GM23248 (cell line): ENCODE measurements around the gene RPS26. TPM values are rescaled to one million over a fixed set of nuclear protein-coding genes. Genes with fewer than 3 reads are reported as not detected.
A peak's percentile ranks its signal among the peaks of the same experiment; 100 is the strongest.
"Not testable (repeated sequence)": the region's sequence is repeated elsewhere in the genome, so short reads cannot be mapped to it uniquely, and the experiment has no call there.

ENCODE experiments used
- DNase-seq: peaks from one replicate; pipeline ENCODE4 v3.0.0-alpha.2; 2015
- H2AFZ ChIP-seq: fragments of 200-600 bp; sonication (generic); 2 replicates; pipeline ENCODE4 v1.6.1; 2016; ENCODE audit warnings: antibody characterized with exemption
- H3F3A ChIP-seq: fragments of 200-600 bp; sonication (generic); 2 replicates; pipeline ENCODE4 v1.6.1; 2016; ENCODE audit warnings: mild to moderate bottlenecking, antibody characterized with exemption, mixed run types; ENCODE audit not compliant: insufficient read depth
- H3K27ac ChIP-seq: fragments of 200-600 bp; sonication (generic); 2 replicates; pipeline ENCODE4 v1.5.1; 2016; ENCODE audit warnings: mild to moderate bottlenecking
- H3K27me3 ChIP-seq: fragments of 200-600 bp; sonication (generic); replicated peaks from 2 replicates; pipeline ENCODE4 v1.6.1; 2016; ENCODE audit warnings: mild to moderate bottlenecking; ENCODE audit not compliant: insufficient read depth
- H3K36me3 ChIP-seq: fragments of 200-600 bp; sonication (generic); 2 replicates; pipeline ENCODE4 v1.6.1; 2016; ENCODE audit warnings: low read depth, mild to moderate bottlenecking
- H3K4me1 ChIP-seq: fragments of 200-600 bp; sonication (generic); 2 replicates; pipeline ENCODE4 v1.6.1; 2016; ENCODE audit warnings: mild to moderate bottlenecking; ENCODE audit not compliant: insufficient read depth
- H3K4me2 ChIP-seq: fragments of 200-600 bp; sonication (generic); one replicate; pipeline ENCODE4 v1.6.1; 2016; ENCODE audit warnings: mild to moderate bottlenecking; ENCODE audit not compliant: unreplicated experiment
- H3K4me3 ChIP-seq: fragments of 200-600 bp; sonication (generic); 2 replicates; pipeline ENCODE4 v1.5.1; 2016; ENCODE audit warnings: mild to moderate bottlenecking
- H3K79me2 ChIP-seq: fragments of 200-600 bp; sonication (generic); 2 replicates; pipeline ENCODE4 v1.6.1; 2016; ENCODE audit warnings: mild to moderate bottlenecking; ENCODE audit not compliant: insufficient read depth
- H3K9ac ChIP-seq: fragments of 200-600 bp; sonication (generic); 2 replicates; pipeline ENCODE4 v1.6.1; 2016; ENCODE audit warnings: mild to moderate bottlenecking
- H3K9me2 ChIP-seq: fragments of 200-600 bp; sonication (generic); 2 replicates; pipeline ENCODE4 v1.6.1; 2016; ENCODE audit warnings: mixed run types, mild to moderate bottlenecking, moderate library complexity; ENCODE audit not compliant: insufficient read depth
- H3K9me3 ChIP-seq: fragments of 200-600 bp; sonication (generic); one replicate; pipeline ENCODE4 v1.6.1; 2017; ENCODE audit warnings: low read depth
- H4K20me1 ChIP-seq: fragments of 200-600 bp; sonication (generic); 2 replicates; pipeline ENCODE4 v1.6.0; 2016; ENCODE audit not compliant: insufficient read depth
- EZH2 ChIP-seq: fragments of 200-600 bp; sonication (generic); IDR thresholded peaks from 2 replicates; pipeline ENCODE4 v1.6.1; 2018; ENCODE audit warnings: antibody characterized with exemption, mild to moderate bottlenecking; ENCODE audit not compliant: insufficient read depth, poor library complexity, severe bottlenecking
- EZH2phosphoT487 ChIP-seq: fragments of 200-600 bp; sonication (generic); IDR thresholded peaks from 2 replicates; pipeline ENCODE4 v1.6.1; 2018; ENCODE audit warnings: antibody characterized with exemption, moderate library complexity, mild to moderate bottlenecking, low read depth; ENCODE audit not compliant: insufficient read depth
- WGBS, 2 experiments: methylation state at CpG; one replicate each; pipeline ENCODE4 v1.1.6; 2015 to 2017; ENCODE audit warnings: low lambda C conversion rate in 2 of 2, low coverage in 1 of 2; ENCODE audit errors: missing lambda C conversion rate in 2 of 2; 5-methylcytosine and 5-hydroxymethylcytosine counted together
- in situ Hi-C: fragments of 300-500 bp; cut with MboI; formaldehyde crosslinking; loops from 2 replicates; pipeline ENCODE4 v1.15.0; 2020
- polyA plus RNA-seq: library from polyadenylated mRNA; unstranded; fragments of >200 nt; fragmentation: Nextera tagmentation; extraction: Ambion mirVana; gene quantifications from 2 replicates; pipeline ENCODE4 v1.2.1, GENCODE V29; 2016
- total RNA-seq: library from RNA; depleted of rRNA; stranded (reverse); fragments of >200 nt; shearing (Covaris generic); gene quantifications from 2 replicates; pipeline ENCODE4 v1.2.3, GENCODE V29; 2014

RPS26 gene
- total and polyA plus RNA-seq, 2 experiments from 2014 or later = 271 to 1,155 TPM

DNA sequence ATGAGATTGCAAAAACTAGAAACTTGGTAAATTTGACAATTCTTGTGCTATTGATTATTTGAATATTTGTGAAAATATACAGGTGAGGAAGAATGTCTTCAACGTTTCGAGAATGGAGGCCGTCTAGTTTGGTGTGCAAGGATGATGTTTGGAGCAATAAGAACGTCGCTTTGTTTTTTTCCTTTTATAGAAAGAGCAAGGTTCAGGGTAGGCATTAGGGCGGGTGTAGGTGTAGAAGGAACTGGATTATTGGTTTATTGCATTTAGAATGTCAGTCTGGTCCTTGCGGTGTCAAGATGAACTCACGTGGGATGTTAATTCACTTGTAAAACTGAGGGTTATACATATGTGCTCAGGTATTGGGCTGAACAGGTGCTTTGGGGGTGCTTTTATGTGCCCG lies 1.1 kb downstream of the RPS26 start:
- in situ Hi-C loops = no loop called here
- peaks cover 5% of the 10 kb centered on the region; the same call in 1 of the 2 replicates for H4K20me1 ChIP-seq
- 63 to 64% methylated on average over 9 of the region's 9 CpGs for WGBS, 2 experiments

DNA sequence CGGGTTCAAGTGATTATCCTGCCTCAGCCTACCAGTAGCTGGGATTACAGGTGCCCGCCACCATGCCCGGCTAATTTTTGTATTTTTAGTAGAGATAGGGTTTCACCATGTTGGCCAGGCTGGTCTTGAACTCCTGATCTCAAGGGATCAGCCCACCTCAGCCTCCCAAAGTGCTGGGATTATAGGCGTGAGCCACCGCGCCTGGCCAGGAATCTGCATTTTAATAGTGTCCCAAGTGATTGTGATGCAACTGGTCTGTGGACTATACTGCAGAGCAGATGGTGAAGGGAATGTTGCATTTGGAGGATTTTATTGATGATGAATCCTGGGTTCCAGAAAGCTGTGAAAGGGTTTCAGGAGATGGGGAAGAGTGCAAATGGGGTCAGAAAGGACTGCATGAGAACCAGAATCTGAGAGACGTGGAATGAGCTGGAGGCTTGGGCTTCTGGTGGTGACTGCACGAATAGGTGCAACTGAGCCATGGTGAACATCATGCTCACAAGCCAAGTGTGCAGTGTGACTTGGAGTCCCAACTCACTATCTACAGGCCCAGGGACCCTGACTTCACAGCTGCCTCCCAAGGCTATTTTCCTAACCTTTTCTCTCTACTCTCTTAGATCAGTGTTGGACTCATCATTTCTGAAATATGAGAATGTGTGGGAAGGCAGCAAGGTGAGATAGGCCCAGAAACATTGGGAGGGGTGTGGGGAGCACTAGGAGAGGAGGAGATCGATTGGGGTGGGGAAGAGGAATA lies 4.5 kb downstream of the RPS26 start:
- TF ChIP-seq EZH2 = no peak
- TF ChIP-seq EZH2phosphoT487 = no peak
- H3K27ac ChIP-seq = peak overlapping the region; percentile 63

More for the DNA sequence above, 1.1 kb downstream of the RPS26 start:
- TF ChIP-seq EZH2phosphoT487 (no peak), EZH2 (no peak)
- Histone ChIP-seq H2AFZ (no peak overlapping the region), H3K9ac (peak overlapping the region; percentile 95), H3K9me3 (no peaks in the 10 kb centered on the region), H3K4me1 (peaks cover 24% of the 10 kb centered on the region), H3F3A (peaks cover 51% of the 10 kb centered on the region), H3K4me2 (peak overlapping the region; percentile 98), H3K36me3 (peaks cover 29% of the 10 kb centered on the region), H3K27me3 (no peaks in the 10 kb centered on the region), H3K4me3 (peak overlapping the region; percentile 94), H3K79me2 (peaks cover 34% of the 10 kb centered on the region), H3K27ac (peak overlapping the region; percentile 86), H3K9me2 (no peaks in the 10 kb centered on the region)
- no peak for DNase-seq

GRCh38 chr12:56053407-56053893 lies 11.7 kb downstream of the RPS26 start:
- Histone ChIP-seq H4K20me1 (no peaks in the 10 kb centered on the region), H3F3A (peaks cover 4% of the 10 kb centered on the region; the same call in 1 of the 2 replicates), H3K27me3 (no peaks in the 10 kb centered on the region), H2AFZ (no peak overlapping the region), H3K4me1 (peaks cover 7% of the 10 kb centered on the region), H3K9ac (no peak overlapping the region), H3K36me3 (no peaks in the 10 kb centered on the region), H3K79me2 (no peaks in the 10 kb centered on the region), H3K27ac (no peak overlapping the region), H3K4me3 (no peak overlapping the region), H3K9me2 (no peaks in the 10 kb centered on the region), H3K4me2 (no peak overlapping the region), H3K9me3 (no peaks in the 10 kb centered on the region)
- TF ChIP-seq EZH2phosphoT487 (no peak), EZH2 (no peak)
- in situ Hi-C loops = no loop called here
- no peak for DNase-seq
- 83 to 88% methylated on average over 6 of the region's 6 CpGs for WGBS, 2 experiments

More for the DNA sequence above, 4.5 kb downstream of the RPS26 start:
- peaks cover 5% of the 10 kb centered on the region; the same call in 1 of the 2 replicates for H4K20me1 ChIP-seq
- no peaks in the 10 kb centered on the region for H3K27me3 ChIP-seq
- H3K9me3 ChIP-seq = no peaks in the 10 kb centered on the region
- peaks cover 19% of the 10 kb centered on the region for H3K4me1 ChIP-seq
- 84 to 86% methylated on average over 9 of the region's 9 CpGs for WGBS, 2 experiments
- in situ Hi-C loops = no loop called here
- DNase-seq = peak; percentile 15
- H3K9me2 ChIP-seq = no peaks in the 10 kb centered on the region
- H3K36me3 ChIP-seq = peaks cover 29% of the 10 kb centered on the region
- peak overlapping the region; percentile 54 for H3K9ac ChIP-seq
- H2AFZ ChIP-seq = no peak overlapping the region
- H3K4me2 ChIP-seq = no peak overlapping the region
- H3K4me3 ChIP-seq = no peak overlapping the region
- H3K79me2 ChIP-seq = peaks cover 34% of the 10 kb centered on the region
- H3F3A ChIP-seq = peaks cover 45% of the 10 kb centered on the region

DNA sequence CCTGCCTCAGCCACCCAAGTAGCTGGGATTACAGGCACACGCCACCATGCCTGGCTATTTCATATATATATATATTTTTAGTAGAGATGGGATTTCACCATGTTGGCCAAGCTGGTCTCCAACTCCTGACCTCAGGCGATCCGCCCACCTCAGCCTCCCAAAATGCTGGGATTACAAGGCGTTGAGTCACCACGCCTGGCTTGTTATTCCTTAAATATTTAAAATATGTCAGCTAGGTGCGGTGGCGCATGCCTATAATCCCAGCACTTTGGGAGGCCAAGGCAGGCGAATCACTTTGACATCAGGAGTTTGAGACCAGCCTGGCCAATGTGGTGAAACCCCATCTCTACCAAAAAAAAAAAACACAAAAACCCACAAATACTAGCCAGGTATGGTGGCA lies 18.2 kb downstream of the RPS26 start:
- H3K27ac ChIP-seq, H3K4me3 ChIP-seq, H3K79me2 ChIP-seq, H3K36me3 ChIP-seq, H3K4me2 ChIP-seq, H3K9me3 ChIP-seq, in situ Hi-C loops, H2AFZ ChIP-seq, H3F3A ChIP-seq, H3K9ac ChIP-seq, H4K20me1 ChIP-seq, H3K9me2 ChIP-seq, H3K27me3 ChIP-seq: not testable (repeated sequence)
- DNase-seq = peak; percentile 52
- WGBS, 2 experiments = 65 to 80% methylated on average over 8 of the region's 8 CpGs
- H3K4me1 ChIP-seq = peaks cover 22% of the 10 kb centered on the region
